GM19025 (cell line): ENCODE measurements around the gene ARL14EP.

ENCODE experiments used
- ATAC-seq: cut with Tn5 transposase; IDR thresholded peaks from one replicate; pipeline ENCODE4 v1.9.1; 2021; ENCODE audit warnings: mild to moderate bottlenecking, low read depth, moderate library complexity; ENCODE audit not compliant: unreplicated experiment

Gene ARL14EP

GRCh38 chr11:30322826-30323710 lies at the start of gene ARL14EP:
Gene ARL14EP, plus strand, starts transcription at chr11:30323104. Its CDS starts 7,845 bp downstream, at chr11:30330949.
- ATAC-seq: peak; percentile 98

- no peak for ATAC-seq
Observed at GRCh38 chr11:30277176-30277575, 45.7 kb upstream of the ARL14EP start.

- no peak for ATAC-seq
Observed at GRCh38 chr11:30279796-30280195, 43.1 kb upstream of the ARL14EP start.

GRCh38 chr11:30281476-30282288 lies 41.2 kb upstream of the ARL14EP start:
- peak; percentile 16 for ATAC-seq

GRCh38 chr11:30282289-30282631 lies 40.6 kb upstream of the ARL14EP start:
- peak; percentile 86 for ATAC-seq

- no peak for ATAC-seq
Observed at GRCh38 chr11:30284836-30285235, 38.1 kb upstream of the ARL14EP start.

- no peak for ATAC-seq
Observed at GRCh38 chr11:30285416-30286121, 37.3 kb upstream of the ARL14EP start.

- ATAC-seq: no peak
Observed at GRCh38 chr11:30291331-30291730, 31.6 kb upstream of the ARL14EP start.

GRCh38 chr11:30292545-30292944 lies 30.4 kb upstream of the ARL14EP start:
- no peak for ATAC-seq

- no peak for ATAC-seq
Observed at GRCh38 chr11:30295178-30295885, 27.6 kb upstream of the ARL14EP start.

- ATAC-seq: no peak
Observed at GRCh38 chr11:30304620-30305019, 18.3 kb upstream of the ARL14EP start.

GRCh38 chr11:30310623-30311022 lies 12.3 kb upstream of the ARL14EP start:
- peak; percentile 95 for ATAC-seq

GRCh38 chr11:30311189-30311588 lies 11.7 kb upstream of the ARL14EP start:
- ATAC-seq: no peak

GRCh38 chr11:30312243-30312642 lies 10.7 kb upstream of the ARL14EP start:
- ATAC-seq: no peak

GRCh38 chr11:30313580-30313979 lies 9.3 kb upstream of the ARL14EP start:
- ATAC-seq: no peak

GRCh38 chr11:30314625-30315024 lies 8.3 kb upstream of the ARL14EP start:
- no peak for ATAC-seq

- ATAC-seq: no peak
Observed at GRCh38 chr11:30316237-30316636, 6.7 kb upstream of the ARL14EP start.

- ATAC-seq: no peak
Observed at GRCh38 chr11:30317030-30317429, 5.9 kb upstream of the ARL14EP start.

GRCh38 chr11:30321321-30321720 lies 1.6 kb upstream of the ARL14EP start:
- no peak for ATAC-seq

GRCh38 chr11:30322191-30322590 lies 713 bp upstream of the ARL14EP start:
- ATAC-seq: no peak
